GM12875 (cell line): ENCODE results near the gene GOLT1B.

Source experiments
- H3K4me3 ChIP-seq: one replicate; pipeline ENCODE4 v1.5.1; 2011; ENCODE audit warnings: low read depth, low read length, control low read depth
- CTCF ChIP-seq: IDR thresholded peaks from 2 replicates; pipeline ENCODE4 v1.5.1; 2011; ENCODE audit warnings: low read depth, mild to moderate bottlenecking, control low read depth, inconsistent platforms, low read length, moderate library complexity, borderline replicate concordance; ENCODE audit not compliant: insufficient read depth

Gene GOLT1B

GRCh38 chr12:21538061-21538653 is 36.6 kb downstream of the GOLT1B start:
- H3K4me3 ChIP-seq = no peak overlapping the region
- TF ChIP-seq CTCF = no peak

DNA sequence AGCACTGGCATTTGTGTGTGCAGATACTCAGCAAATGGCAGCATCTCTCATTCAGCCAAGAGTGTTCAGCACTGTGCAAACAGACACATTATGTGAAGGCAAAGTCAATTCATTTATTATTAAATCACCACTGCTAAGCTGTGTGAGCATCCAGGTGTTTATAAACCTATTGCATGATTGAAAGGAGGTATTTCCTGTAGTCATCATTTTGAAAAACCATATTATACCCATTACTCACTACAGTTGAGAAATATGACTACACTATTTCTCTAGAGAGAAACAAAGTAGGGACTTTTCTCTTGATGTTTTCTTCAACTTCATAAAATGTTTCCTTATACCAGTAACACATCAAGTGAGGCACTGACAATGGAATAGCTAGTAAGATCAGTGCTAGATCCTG is 38.2 kb downstream of the GOLT1B start:
- no peak overlapping the region for H3K4me3 ChIP-seq

GRCh38 chr12:21541773-21542172 is 40.2 kb downstream of the GOLT1B start:
- no peak for TF ChIP-seq CTCF

More for the DNA sequence above, 38.2 kb downstream of the GOLT1B start:
- no peak for TF ChIP-seq CTCF

GRCh38 chr12:21542403-21542802 is 40.8 kb downstream of the GOLT1B start:
- no peak for TF ChIP-seq CTCF
- H3K4me3 ChIP-seq = no peak overlapping the region

More at GRCh38 chr12:21541773-21542172, 40.2 kb downstream of the GOLT1B start:
- H3K4me3 ChIP-seq = no peak overlapping the region

GRCh38 chr12:21543151-21543550 is 41.6 kb downstream of the GOLT1B start:
- H3K4me3 ChIP-seq = no peak overlapping the region
- no peak for TF ChIP-seq CTCF

GRCh38 chr12:21545557-21545956 is 44.0 kb downstream of the GOLT1B start:
- no peak for TF ChIP-seq CTCF

DNA sequence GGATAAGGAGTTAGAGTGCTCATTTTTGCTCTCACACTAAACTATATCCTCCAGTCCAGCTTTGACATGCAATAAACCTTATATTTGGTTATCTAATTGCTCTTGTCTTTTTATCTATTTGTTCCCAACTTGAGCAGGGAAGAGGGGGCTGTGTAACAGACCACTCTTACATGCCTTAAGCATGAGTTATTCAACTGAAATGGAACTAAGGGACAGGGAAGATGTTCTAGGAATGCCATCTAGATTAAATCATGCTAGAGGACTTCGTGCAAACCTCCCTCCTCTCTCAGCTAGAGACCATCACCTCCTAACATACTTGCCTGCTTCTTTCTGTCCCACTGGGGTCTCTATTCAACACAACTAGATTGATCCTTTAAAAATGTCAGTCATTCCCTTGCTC is 45.1 kb downstream of the GOLT1B start:
- H3K4me3 ChIP-seq = no peak overlapping the region
- no peak for TF ChIP-seq CTCF

More at GRCh38 chr12:21545557-21545956, 44.0 kb downstream of the GOLT1B start:
- H3K4me3 ChIP-seq = no peak overlapping the region
